Fibroblast of lung (primary cell): ENCODE results near the gene BIN1.

Experiments used
- EZH2 ChIP-seq: IDR thresholded peaks from 2 replicates; pipeline ENCODE4 v1.5.1; 2012; ENCODE audit warnings: low read length, control low read depth, mild to moderate bottlenecking; ENCODE audit errors: missing control alignments
- TF ChIP-seq, protein P1 (sequence below), 2 donors: IDR thresholded peaks in 1 of 2; conservative IDR thresholded peaks in 1 of 2; 1 replicate in 1 of 2; 2 replicates in 1 of 2; pipeline ENCODE4 v1.5.1; 2011 to 2012; ENCODE audit warnings: low read length in 2 of 2, control low read depth in 1 of 2, inconsistent platforms in 1 of 2, low read depth in 1 of 2, mild to moderate bottlenecking in 1 of 2

DNA sequence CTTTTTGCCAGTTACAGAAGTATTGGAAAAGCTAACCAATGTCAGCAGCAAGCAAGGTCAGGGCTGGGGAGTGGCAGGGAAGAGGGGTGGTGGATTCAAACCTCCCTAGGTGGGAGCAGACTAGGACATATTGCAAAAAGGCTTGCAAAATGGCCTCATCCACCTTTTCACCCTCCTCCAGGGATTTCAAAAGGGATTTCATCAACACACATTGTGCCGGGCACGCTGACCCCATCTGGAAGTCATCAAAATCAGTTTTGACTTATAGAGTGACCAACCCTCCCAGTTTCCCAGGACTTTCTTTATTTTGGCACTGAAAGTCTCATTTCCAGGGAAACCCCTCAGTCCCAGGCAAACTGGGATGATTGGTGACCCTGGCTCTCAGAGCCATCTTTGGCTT, 94.7 kb downstream of the BIN1 start:
- TF ChIP-seq, protein P1, sequence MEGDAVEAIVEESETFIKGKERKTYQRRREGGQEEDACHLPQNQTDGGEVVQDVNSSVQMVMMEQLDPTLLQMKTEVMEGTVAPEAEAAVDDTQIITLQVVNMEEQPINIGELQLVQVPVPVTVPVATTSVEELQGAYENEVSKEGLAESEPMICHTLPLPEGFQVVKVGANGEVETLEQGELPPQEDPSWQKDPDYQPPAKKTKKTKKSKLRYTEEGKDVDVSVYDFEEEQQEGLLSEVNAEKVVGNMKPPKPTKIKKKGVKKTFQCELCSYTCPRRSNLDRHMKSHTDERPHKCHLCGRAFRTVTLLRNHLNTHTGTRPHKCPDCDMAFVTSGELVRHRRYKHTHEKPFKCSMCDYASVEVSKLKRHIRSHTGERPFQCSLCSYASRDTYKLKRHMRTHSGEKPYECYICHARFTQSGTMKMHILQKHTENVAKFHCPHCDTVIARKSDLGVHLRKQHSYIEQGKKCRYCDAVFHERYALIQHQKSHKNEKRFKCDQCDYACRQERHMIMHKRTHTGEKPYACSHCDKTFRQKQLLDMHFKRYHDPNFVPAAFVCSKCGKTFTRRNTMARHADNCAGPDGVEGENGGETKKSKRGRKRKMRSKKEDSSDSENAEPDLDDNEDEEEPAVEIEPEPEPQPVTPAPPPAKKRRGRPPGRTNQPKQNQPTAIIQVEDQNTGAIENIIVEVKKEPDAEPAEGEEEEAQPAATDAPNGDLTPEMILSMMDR (conservative IDR thresholded peaks at IDR 0.05 in 1 of 2, IDR thresholded peaks at IDR 0.05 in 1 of 2; ENCODE audit: low read depth in 1 of 2, low read length in 2 of 2), result no peak
- no peak for TF ChIP-seq EZH2
